CD4-positive, alpha-beta T cell treated with Interleukin-4 for 4 hours (primary cell): Measurements from ENCODE around the gene MED29.
A peak's percentile ranks its signal among the peaks of the same experiment; 100 is the strongest.

Experiments used
- DNase-seq: peaks from one replicate; pipeline ENCODE4 v3.0.0-alpha.2; 2020

The MED29 gene

GRCh38 chr19:39390751-39391437 lies at the start of gene MED29, which contains the start of gene PAF1:
Gene MED29, plus strand, starts transcription at chr19:39391378. Its CDS starts 45 bp downstream, at chr19:39391423.
Gene PAF1, minus strand, starts transcription at chr19:39391106. Its CDS starts 242 bp downstream, at chr19:39390864.
- DNase-seq = peak; percentile 100

GRCh38 chr19:39341719-39342604 lies 49.2 kb upstream of the MED29 start, which contains the start of gene SAMD4B:
Gene SAMD4B, plus strand, starts transcription at chr19:39342421. Its CDS starts 14,473 bp downstream, at chr19:39356894.
- peak; percentile 99 for DNase-seq

GRCh38 chr19:39342647-39343305 lies 48.4 kb upstream of the MED29 start:
- DNase-seq = no peak

- no peak for DNase-seq
These were observed 45.2 kb upstream of the MED29 start for GRCh38 chr19:39345956-39346355.

- no peak for DNase-seq
These were observed 43.6 kb upstream of the MED29 start for GRCh38 chr19:39347332-39348164.

- no peak for DNase-seq
These were observed 41.9 kb upstream of the MED29 start for GRCh38 chr19:39349326-39349725.

- DNase-seq = no peak
These were observed 41.0 kb upstream of the MED29 start for GRCh38 chr19:39350156-39350555.

- peak; percentile 14 for DNase-seq
These were observed 39.6 kb upstream of the MED29 start for GRCh38 chr19:39351537-39352064.

GRCh38 chr19:39352381-39353255 lies 38.6 kb upstream of the MED29 start:
- DNase-seq = no peak

- DNase-seq = no peak
These were observed 35.9 kb upstream of the MED29 start for GRCh38 chr19:39355253-39355652.

- DNase-seq = no peak
These were observed 35.1 kb upstream of the MED29 start for GRCh38 chr19:39356073-39356472.

GRCh38 chr19:39356647-39357046 lies 34.5 kb upstream of the MED29 start:
- DNase-seq = no peak

GRCh38 chr19:39359026-39359425 lies 32.2 kb upstream of the MED29 start:
- no peak for DNase-seq

GRCh38 chr19:39360599-39360998 lies 30.6 kb upstream of the MED29 start:
- DNase-seq = no peak

GRCh38 chr19:39362682-39363657 lies 28.2 kb upstream of the MED29 start:
- no peak for DNase-seq

GRCh38 chr19:39363901-39364457 lies 27.2 kb upstream of the MED29 start:
- no peak for DNase-seq

- no peak for DNase-seq
These were observed 25.6 kb upstream of the MED29 start for GRCh38 chr19:39365531-39365930.

- no peak for DNase-seq
These were observed 22.0 kb upstream of the MED29 start for GRCh38 chr19:39369200-39369599.

GRCh38 chr19:39370735-39371134 lies 20.4 kb upstream of the MED29 start:
- no peak for DNase-seq
